Nephron progenitor cell (in vitro differentiated cells): ENCODE results near the gene KRTAP10-7.
A peak's percentile ranks its signal among the peaks of the same experiment; 100 is the strongest.
"Not testable (repeated sequence)": the region's sequence is repeated elsewhere in the genome, so short reads cannot be mapped to it uniquely, and the experiment has no call there.

Source experiments
- DNase-seq: peaks from one replicate; pipeline ENCODE4 v3.0.0; 2021
- H3K27ac Mint-ChIP-seq: 2 replicates; pipeline ENCODE4 v1.8.0; 2021; ENCODE audit warnings: mild to moderate bottlenecking, moderate library complexity, mixed read lengths
- H3K27me3 Mint-ChIP-seq: 2 replicates; pipeline ENCODE4 v1.8.0; 2021; ENCODE audit warnings: mild to moderate bottlenecking, low read depth, mixed read lengths; ENCODE audit not compliant: poor library complexity
- H3K36me3 Mint-ChIP-seq: 2 replicates; pipeline ENCODE4 v1.8.0; 2021; ENCODE audit warnings: low read depth, mixed read lengths
- H3K4me1 Mint-ChIP-seq: 2 replicates; pipeline ENCODE4 v1.8.0; 2021; ENCODE audit warnings: mixed read lengths
- H3K4me3 Mint-ChIP-seq: 2 replicates; pipeline ENCODE4 v1.8.0; 2021; ENCODE audit warnings: mild to moderate bottlenecking, moderate library complexity, mixed read lengths
- H3K9me3 Mint-ChIP-seq: 2 replicates; pipeline ENCODE4 v1.8.0; 2021; ENCODE audit warnings: mild to moderate bottlenecking, moderate library complexity, mixed read lengths
- TF ChIP-seq, protein P1 (sequence below): fragments of 200-600 bp; sonication (generic); IDR thresholded peaks from 2 replicates; pipeline ENCODE4 v1.5.0; 2021; ENCODE audit warnings: antibody characterized with exemption

Gene KRTAP10-7

DNA sequence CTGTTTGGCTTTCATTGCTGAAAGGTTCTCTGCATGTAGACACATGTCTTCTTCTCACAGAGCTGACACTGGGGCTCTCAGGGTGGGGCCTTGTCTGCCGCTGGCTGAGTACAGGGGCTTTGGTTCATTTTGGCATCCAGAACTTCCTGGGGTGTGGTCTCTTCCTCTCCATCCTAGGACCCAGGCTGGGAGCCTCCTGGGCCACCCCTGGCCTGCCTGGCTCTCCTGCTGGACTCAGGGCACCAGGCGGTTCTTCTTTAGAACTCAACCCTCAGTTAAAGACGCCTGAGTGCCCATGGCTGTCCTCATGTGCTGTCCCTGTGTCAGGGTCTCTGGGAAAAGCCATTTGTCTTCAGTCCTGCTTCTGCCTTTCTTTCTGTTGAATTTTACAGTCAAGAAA is 14.5 kb upstream of the KRTAP10-7 start:
- H3K4me3 Mint-ChIP-seq: no peak overlapping the region
- TF ChIP-seq, protein P1, sequence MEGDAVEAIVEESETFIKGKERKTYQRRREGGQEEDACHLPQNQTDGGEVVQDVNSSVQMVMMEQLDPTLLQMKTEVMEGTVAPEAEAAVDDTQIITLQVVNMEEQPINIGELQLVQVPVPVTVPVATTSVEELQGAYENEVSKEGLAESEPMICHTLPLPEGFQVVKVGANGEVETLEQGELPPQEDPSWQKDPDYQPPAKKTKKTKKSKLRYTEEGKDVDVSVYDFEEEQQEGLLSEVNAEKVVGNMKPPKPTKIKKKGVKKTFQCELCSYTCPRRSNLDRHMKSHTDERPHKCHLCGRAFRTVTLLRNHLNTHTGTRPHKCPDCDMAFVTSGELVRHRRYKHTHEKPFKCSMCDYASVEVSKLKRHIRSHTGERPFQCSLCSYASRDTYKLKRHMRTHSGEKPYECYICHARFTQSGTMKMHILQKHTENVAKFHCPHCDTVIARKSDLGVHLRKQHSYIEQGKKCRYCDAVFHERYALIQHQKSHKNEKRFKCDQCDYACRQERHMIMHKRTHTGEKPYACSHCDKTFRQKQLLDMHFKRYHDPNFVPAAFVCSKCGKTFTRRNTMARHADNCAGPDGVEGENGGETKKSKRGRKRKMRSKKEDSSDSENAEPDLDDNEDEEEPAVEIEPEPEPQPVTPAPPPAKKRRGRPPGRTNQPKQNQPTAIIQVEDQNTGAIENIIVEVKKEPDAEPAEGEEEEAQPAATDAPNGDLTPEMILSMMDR: no peak
- H3K9me3 Mint-ChIP-seq: peaks cover 51% of the 10 kb centered on the region
- peaks cover 5% of the 10 kb centered on the region for H3K36me3 Mint-ChIP-seq
- H3K27ac Mint-ChIP-seq: no peak overlapping the region
- peaks cover 9% of the 10 kb centered on the region for H3K27me3 Mint-ChIP-seq
- peaks cover 11% of the 10 kb centered on the region for H3K4me1 Mint-ChIP-seq
- DNase-seq: no peak

DNA sequence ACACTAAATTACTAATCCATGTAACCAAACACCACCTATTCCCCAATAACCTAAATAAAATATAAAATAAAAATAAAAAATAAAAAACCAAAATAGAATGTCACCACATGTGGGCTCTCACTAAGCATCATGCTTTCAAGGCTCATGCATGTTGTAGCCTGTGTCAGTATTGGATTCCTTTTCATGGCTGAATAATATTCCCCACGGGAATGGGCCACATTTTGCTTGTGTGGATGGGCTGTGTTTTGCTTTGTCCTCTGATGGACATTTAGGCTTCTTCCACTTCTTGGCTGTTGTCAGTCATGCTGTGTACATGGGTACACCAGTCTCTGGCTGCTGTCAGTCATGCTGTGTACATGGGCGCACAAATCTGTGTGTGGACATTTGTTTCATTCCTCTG is 11.3 kb upstream of the KRTAP10-7 start:
- TF ChIP-seq, protein P1: no peak
- Mint-ChIP-seq H3K4me3 (no peak overlapping the region), H3K27ac (no peak overlapping the region), H3K27me3 (peaks cover 6% of the 10 kb centered on the region), H3K9me3 (peaks cover 28% of the 10 kb centered on the region), H3K4me1 (peaks cover 22% of the 10 kb centered on the region), H3K36me3 (no peaks in the 10 kb centered on the region)
- no peak for DNase-seq

DNA sequence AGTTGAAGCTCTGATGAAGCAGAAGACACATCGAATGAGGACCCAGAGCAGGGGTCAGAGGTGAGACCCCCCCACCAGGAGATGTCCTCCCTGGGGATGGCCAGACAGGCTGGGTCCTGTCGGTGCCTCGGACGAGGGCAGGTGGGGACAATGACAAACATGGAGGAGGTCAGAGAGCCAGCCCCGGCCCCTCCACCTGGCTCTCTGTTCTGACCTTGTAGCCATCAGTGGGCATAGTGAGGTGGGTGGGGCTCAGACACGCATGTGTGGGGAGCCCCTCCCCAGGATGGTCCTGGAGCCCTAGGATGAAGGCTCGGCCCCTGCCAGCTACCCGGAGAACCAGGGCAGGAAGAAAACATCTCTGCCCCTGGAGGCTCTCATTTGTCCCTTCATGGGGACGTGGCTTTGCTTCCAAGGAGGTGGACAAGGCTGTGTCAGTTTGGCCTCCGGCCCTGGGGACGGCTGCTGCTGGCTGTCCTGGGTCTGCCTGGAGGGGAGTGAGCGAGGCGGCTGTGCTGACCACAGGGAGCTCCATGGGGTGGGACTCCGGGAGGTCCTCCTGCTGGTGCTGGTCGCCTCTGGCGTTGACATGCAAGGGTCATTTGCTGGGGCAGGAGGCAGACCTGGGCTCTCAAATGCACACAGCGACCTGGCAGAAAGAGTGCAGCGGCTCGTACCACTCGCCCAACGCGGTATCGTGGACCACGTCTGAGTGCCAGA is 10.7 kb upstream of the KRTAP10-7 start:
- peaks cover 6% of the 10 kb centered on the region for H3K27me3 Mint-ChIP-seq
- H3K36me3 Mint-ChIP-seq: no peaks in the 10 kb centered on the region
- no peak for DNase-seq
- H3K27ac Mint-ChIP-seq: no peak overlapping the region
- H3K4me1 Mint-ChIP-seq: peaks cover 28% of the 10 kb centered on the region
- no peak overlapping the region for H3K4me3 Mint-ChIP-seq
- TF ChIP-seq, protein P1: no peak
- H3K9me3 Mint-ChIP-seq: peaks cover 28% of the 10 kb centered on the region

DNA sequence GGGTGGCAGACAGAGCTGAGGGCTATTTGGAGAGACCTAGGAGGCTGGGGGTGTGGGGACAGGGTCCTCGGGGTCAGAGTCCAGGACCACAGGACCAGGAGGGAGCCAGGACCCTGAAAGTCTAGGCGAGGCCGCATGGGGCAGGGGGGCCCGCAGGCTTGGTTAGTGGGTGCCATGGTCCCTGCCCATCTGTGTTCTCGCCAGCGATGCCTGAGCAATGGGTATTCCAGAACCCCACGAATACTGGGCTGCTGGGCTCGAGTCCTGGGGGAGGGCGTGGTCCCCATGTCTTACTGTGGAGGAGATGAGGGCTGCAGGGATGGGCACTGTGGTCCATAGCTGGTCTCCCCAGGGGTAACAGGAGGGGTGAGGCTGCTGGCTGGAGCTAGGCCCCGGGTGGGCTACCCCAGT is 10.1 kb upstream of the KRTAP10-7 start:
- no peak overlapping the region for H3K4me3 Mint-ChIP-seq
- H3K27me3 Mint-ChIP-seq: peaks cover 4% of the 10 kb centered on the region
- peaks cover 33% of the 10 kb centered on the region for H3K4me1 Mint-ChIP-seq
- DNase-seq: no peak
- H3K27ac Mint-ChIP-seq: no peak overlapping the region
- no peaks in the 10 kb centered on the region for H3K36me3 Mint-ChIP-seq
- TF ChIP-seq, protein P1: no peak
- peaks cover 28% of the 10 kb centered on the region for H3K9me3 Mint-ChIP-seq

DNA sequence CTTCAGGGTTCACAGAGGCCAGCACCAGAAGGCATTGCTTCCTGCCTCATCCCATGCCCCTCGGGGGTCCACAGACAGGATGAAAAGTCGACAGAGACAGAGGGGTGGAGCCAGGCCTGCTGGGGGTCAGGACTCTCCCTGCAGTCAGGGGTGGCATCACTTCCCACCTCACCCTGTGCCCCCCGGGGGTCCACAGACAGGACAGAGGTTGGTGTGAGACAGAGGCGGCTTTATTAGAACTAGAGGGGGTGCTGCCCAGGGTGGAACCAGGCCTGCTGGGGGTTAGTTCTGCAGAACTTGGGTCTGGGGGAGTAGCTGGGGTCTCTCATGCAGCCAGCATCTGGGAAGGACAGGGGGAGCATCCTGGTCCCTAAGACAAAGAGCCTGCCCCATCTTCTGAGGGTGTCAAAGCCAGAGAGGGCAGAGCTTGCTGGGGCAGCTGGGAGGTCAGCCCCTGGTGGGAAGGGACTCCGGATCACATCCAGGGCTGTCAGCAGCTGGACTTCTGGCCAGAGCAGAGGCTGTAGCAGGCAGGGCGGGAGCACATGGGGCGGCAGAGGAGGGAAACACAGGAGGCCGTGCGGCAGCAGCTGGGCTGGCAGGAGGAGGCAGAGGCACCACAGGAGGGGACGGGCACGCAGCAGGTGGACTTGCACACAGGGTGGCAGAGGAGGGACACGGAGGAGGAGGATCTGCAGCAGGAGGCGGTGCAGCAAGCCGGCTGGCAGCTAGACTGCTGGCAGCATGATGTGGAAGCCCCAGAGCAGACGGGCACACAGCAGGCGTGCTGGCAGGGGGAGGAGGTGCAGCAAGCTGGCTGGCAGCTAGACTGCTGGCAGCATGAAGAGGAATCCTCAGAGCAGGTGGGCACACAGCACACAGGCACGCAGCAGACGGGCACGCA is 9.2 kb upstream of the KRTAP10-7 start:
- H3K27me3 Mint-ChIP-seq, H3K4me3 Mint-ChIP-seq, DNase-seq, H3K36me3 Mint-ChIP-seq: not testable (repeated sequence)
- Mint-ChIP-seq H3K9me3 (peaks cover 20% of the 10 kb centered on the region), H3K4me1 (peaks cover 35% of the 10 kb centered on the region), H3K27ac (peak overlapping the region; percentile 92)

DNA sequence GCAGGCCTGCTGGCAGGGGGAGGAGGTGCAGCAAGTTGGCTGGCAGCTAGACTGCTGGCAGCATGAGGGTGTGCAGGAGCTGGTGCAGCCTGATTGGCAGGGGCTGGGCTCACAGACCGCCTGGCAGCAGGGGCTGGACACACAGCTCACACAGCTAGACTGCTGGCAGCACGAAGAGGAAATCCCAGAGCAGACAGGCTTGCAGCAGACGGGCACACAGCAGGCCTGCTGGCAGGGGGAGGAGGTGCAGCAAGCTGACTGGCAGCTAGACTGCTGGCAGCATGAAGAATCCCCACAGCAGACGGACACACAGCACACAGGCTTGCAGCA is 8.6 kb upstream of the KRTAP10-7 start:
- H3K4me3 Mint-ChIP-seq, H3K36me3 Mint-ChIP-seq: not testable (repeated sequence)

More for the DNA sequence above, 8.6 kb upstream of the KRTAP10-7 start:
- DNase-seq, H3K27me3 Mint-ChIP-seq: not testable (repeated sequence)
- peaks cover 14% of the 10 kb centered on the region for H3K9me3 Mint-ChIP-seq
- peak overlapping the region; percentile 92 for H3K27ac Mint-ChIP-seq
- peaks cover 35% of the 10 kb centered on the region for H3K4me1 Mint-ChIP-seq
